Body of pancreas (tissue), 4 donors: ENCODE measurements around the gene TP53. TPM values are rescaled to one million over a fixed set of nuclear protein-coding genes. Genes with fewer than 3 reads are reported as not detected.

ENCODE experiments used
- ATAC-seq: fragments of 150-250 bp; one replicate; pipeline ENCODE4 v1.9.1; 2016
- DNase-seq, 4 donors: peaks; one replicate each; pipeline ENCODE4 v3.0.0-alpha.2; 2019
- H3K27ac ChIP-seq, 4 donors: fragments of 200-600 bp; sonication (generic); 1 replicate in 3 of 4; 2 replicates in 1 of 4; pipeline versions ENCODE4 v1.5.1 to v1.6.1; 2016 to 2019; ENCODE audit warnings: mild to moderate bottlenecking in 1 of 4, mixed read lengths in 1 of 4, moderate library complexity in 1 of 4
- H3K27me3 ChIP-seq, 2 donors: fragments of 200-600 bp; sonication (generic); one replicate each; pipeline ENCODE4 v1.6.0; 2016; ENCODE audit warnings: mild to moderate bottlenecking in 1 of 2
- H3K36me3 ChIP-seq, 2 donors: fragments of 200-600 bp; sonication (generic); replicated peaks in 1 of 2; 2 replicates each; pipeline ENCODE4 v1.5.1; 2016; ENCODE audit warnings: low read depth in 2 of 2; ENCODE audit not compliant: insufficient read depth in 1 of 2
- H3K4me1 ChIP-seq: fragments of 200-600 bp; sonication (generic); one replicate; pipeline ENCODE4 v1.6.0; 2016
- H3K4me3 ChIP-seq, 2 donors: fragments of 200-600 bp; sonication (generic); 1 replicate in 1 of 2; 2 replicates in 1 of 2; pipeline ENCODE4 v1.5.1; 2016 to 2019
- H3K9me3 ChIP-seq, 3 donors: fragments of 200-600 bp; sonication (generic); 1 replicate in 2 of 3; 2 replicates in 1 of 3; pipeline ENCODE4 v1.5.1; 2016
- POLR2A ChIP-seq, 3 donors: fragments of 450-650 bp; IDR thresholded peaks; one replicate each; pipeline ENCODE4 v1.6.1; 2016; ENCODE audit warnings: antibody characterized with exemption in 3 of 3, mild to moderate bottlenecking in 2 of 3
- WGBS, 2 donors: methylation state at CpG; one replicate each; pipeline ENCODE4 v1.1.5; 2017; 5-methylcytosine and 5-hydroxymethylcytosine counted together
- intact Hi-C: fragments of 100-400 bp; cut with DNase I; formaldehyde crosslinking; loops from one replicate; pipeline ENCODE4 v1.15.1; 2023
- total RNA-seq, 2 donors: library from RNA; depleted of rRNA; stranded (reverse); fragments of >200 nt; gene quantifications; one replicate each; pipeline ENCODE4 v1.1.0, GENCODE V29; 2016
- TF ChIP-seq, protein P1 (sequence below), 7 experiments: fragments of 450-650 bp in 4 of 7; fragments of 200-600 bp in 3 of 7; sonication (generic) in 3 of 7; IDR thresholded peaks; one replicate each; pipeline ENCODE4 v1.5.1; 2016 to 2019; ENCODE audit warnings: antibody characterized with exemption in 7 of 7

Gene TP53
- total RNA-seq, 2 donors from 2014 or later, result 12.2 TPM

GRCh38 chr17:7640783-7641182 is 46.5 kb downstream of the TP53 start:
- no peak for TF ChIP-seq POLR2A (IDR thresholded peaks at IDR 0.05)
- TF ChIP-seq, protein P1, sequence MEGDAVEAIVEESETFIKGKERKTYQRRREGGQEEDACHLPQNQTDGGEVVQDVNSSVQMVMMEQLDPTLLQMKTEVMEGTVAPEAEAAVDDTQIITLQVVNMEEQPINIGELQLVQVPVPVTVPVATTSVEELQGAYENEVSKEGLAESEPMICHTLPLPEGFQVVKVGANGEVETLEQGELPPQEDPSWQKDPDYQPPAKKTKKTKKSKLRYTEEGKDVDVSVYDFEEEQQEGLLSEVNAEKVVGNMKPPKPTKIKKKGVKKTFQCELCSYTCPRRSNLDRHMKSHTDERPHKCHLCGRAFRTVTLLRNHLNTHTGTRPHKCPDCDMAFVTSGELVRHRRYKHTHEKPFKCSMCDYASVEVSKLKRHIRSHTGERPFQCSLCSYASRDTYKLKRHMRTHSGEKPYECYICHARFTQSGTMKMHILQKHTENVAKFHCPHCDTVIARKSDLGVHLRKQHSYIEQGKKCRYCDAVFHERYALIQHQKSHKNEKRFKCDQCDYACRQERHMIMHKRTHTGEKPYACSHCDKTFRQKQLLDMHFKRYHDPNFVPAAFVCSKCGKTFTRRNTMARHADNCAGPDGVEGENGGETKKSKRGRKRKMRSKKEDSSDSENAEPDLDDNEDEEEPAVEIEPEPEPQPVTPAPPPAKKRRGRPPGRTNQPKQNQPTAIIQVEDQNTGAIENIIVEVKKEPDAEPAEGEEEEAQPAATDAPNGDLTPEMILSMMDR (IDR thresholded peaks at IDR 0.05), result no peak
- H3K27me3 ChIP-seq, result no peaks in the 10 kb centered on the region
- no peaks in the 10 kb centered on the region for H3K36me3 ChIP-seq
- no peak overlapping the region for H3K27ac ChIP-seq
- H3K4me3 ChIP-seq, result no peak overlapping the region
- ATAC-seq (no peak), DNase-seq (no peak)
- WGBS, 2 donors, result 93% methylated on average over 19 of the region's 26 CpGs; no CpG with 5 or more reads in 1 of the 2 donors
- no peaks in the 10 kb centered on the region for H3K9me3 ChIP-seq
- intact Hi-C loops, result no loop called here
- no peaks in the 10 kb centered on the region for H3K4me1 ChIP-seq

GRCh38 chr17:7636163-7636562 is 51.1 kb downstream of the TP53 start:
- TF ChIP-seq POLR2A (IDR thresholded peaks at IDR 0.05), result no peak
- TF ChIP-seq, protein P1 (IDR thresholded peaks at IDR 0.05), result no peak
- H3K4me3 ChIP-seq, result no peak overlapping the region
- ATAC-seq (no peak), DNase-seq (no peak)
- intact Hi-C loops, result no loop called here
- no peaks in the 10 kb centered on the region for H3K27me3 ChIP-seq
- no peaks in the 10 kb centered on the region for H3K36me3 ChIP-seq
- peaks cover 22% of the 10 kb centered on the region for H3K4me1 ChIP-seq
- no peak overlapping the region for H3K27ac ChIP-seq
- 55 to 59% methylated on average over 5 of the region's 5 CpGs for WGBS, 2 donors
- no peaks in the 10 kb centered on the region for H3K9me3 ChIP-seq

GRCh38 chr17:7634384-7634783 is 52.9 kb downstream of the TP53 start:
- H3K9me3 ChIP-seq, result no peaks in the 10 kb centered on the region
- no peak overlapping the region for H3K27ac ChIP-seq
- no peaks in the 10 kb centered on the region for H3K36me3 ChIP-seq
- H3K4me1 ChIP-seq, result peaks cover 22% of the 10 kb centered on the region
- peak; percentile 16 for ATAC-seq
- TF ChIP-seq POLR2A (IDR thresholded peaks at IDR 0.05), result no peak
- TF ChIP-seq, protein P1 (IDR thresholded peaks at IDR 0.05), result peak in 3 of 7 experiments; percentile 25 to 39 (median 32)
- DNase-seq, result peak in 3 of 4 donors; percentile 31 to 41 (median 34)
- H3K27me3 ChIP-seq, result no peaks in the 10 kb centered on the region
- intact Hi-C loops, result no loop called here
- no peak overlapping the region for H3K4me3 ChIP-seq
- WGBS, 2 donors, result 25 to 32% methylated on average over 5 of the region's 5 CpGs

- Histone ChIP-seq H3K4me3 (no peak overlapping the region), H3K27ac (peak overlapping the region in 3 of 4 donors; percentile 2 to 23 (median 4)), H3K36me3 (no peaks in the 10 kb centered on the region), H3K4me1 (peaks cover 22% of the 10 kb centered on the region), H3K27me3 (no peaks in the 10 kb centered on the region), H3K9me3 (no peaks in the 10 kb centered on the region)
- TF ChIP-seq, protein P1 (IDR thresholded peaks at IDR 0.05), result no peak
- no peak for TF ChIP-seq POLR2A (IDR thresholded peaks at IDR 0.05)
- DNase-seq, result peak in 1 of 4 donors; percentile 36
- ATAC-seq, result peak; percentile 26
- 66 to 71% methylated on average over 2 of the region's 2 CpGs for WGBS, 2 donors
- intact Hi-C loops, result no loop called here
These were observed 54.2 kb downstream of the TP53 start for GRCh38 chr17:7633093-7633492.

GRCh38 chr17:7632492-7632894 is 54.8 kb downstream of the TP53 start:
- WGBS, 2 donors, result 44 to 51% methylated on average over 6 of the region's 6 CpGs
- Histone ChIP-seq H3K4me1 (peaks cover 22% of the 10 kb centered on the region), H3K27ac (peak overlapping the region in 3 of 4 donors; percentile 2 to 23 (median 4)), H3K9me3 (no peaks in the 10 kb centered on the region), H3K4me3 (no peak overlapping the region), H3K36me3 (no peaks in the 10 kb centered on the region), H3K27me3 (no peaks in the 10 kb centered on the region)
- TF ChIP-seq, protein P1 (IDR thresholded peaks at IDR 0.05), result peak in 6 of 7 experiments; percentile 40 to 74 (median 52)
- no peak for TF ChIP-seq POLR2A (IDR thresholded peaks at IDR 0.05)
- DNase-seq, result peak; percentile 34 to 52 (median 44)
- no peak for ATAC-seq
- intact Hi-C loops, result no loop called here
